ENCODE measurements around the gene AKAP13.

GRCh38 chr15:85379403-85380131 lies 836 bp upstream of the AKAP13 start:
- no peak for TF ChIP-seq POLR2A (IDR thresholded peaks at IDR 0.05)
- TF ChIP-seq CTCF (IDR thresholded peaks at IDR 0.05): no peak

Data from uterus (tissue), 2 donors.